GM23338 (cell line): ENCODE results near the gene CDC42SE1. TPM values are rescaled to one million over a fixed set of nuclear protein-coding genes. Genes with fewer than 3 reads are reported as not detected.
A peak's percentile ranks its signal among the peaks of the same experiment; 100 is the strongest.

Experiments
- ATAC-seq: fragments of 200-7000 bp; cut with Tn5 transposase; 3 replicates; pipeline ENCODE4 v1.9.1; 2020
- DNase-seq: peaks from one replicate; pipeline ENCODE4 v3.0.0-alpha.2; 2015; ENCODE audit warnings: low spot score
- H2AFZ ChIP-seq: fragments of 200-600 bp; sonication (generic); 2 replicates; pipeline ENCODE4 v1.8.0; 2016; ENCODE audit warnings: antibody characterized with exemption, mild to moderate bottlenecking, moderate library complexity
- H3F3A ChIP-seq: fragments of 200-600 bp; sonication (generic); replicated peaks from 2 replicates; pipeline ENCODE4 v1.8.0; 2017; ENCODE audit warnings: antibody characterized with exemption, mixed run types, low read depth
- H3K27ac ChIP-seq: fragments of 200-600 bp; sonication (generic); 2 replicates; pipeline ENCODE4 v1.6.1; 2016; ENCODE audit warnings: low read depth
- H3K27me3 ChIP-seq: fragments of 200-600 bp; sonication (generic); 2 replicates; pipeline ENCODE4 v1.8.0; 2016; ENCODE audit warnings: mild to moderate bottlenecking, mixed run types, moderate library complexity; ENCODE audit not compliant: insufficient read depth
- H3K36me3 ChIP-seq: fragments of 200-600 bp; sonication (generic); 2 replicates; pipeline ENCODE4 v1.8.0; 2016; ENCODE audit warnings: mild to moderate bottlenecking; ENCODE audit not compliant: insufficient read depth
- H3K4me1 ChIP-seq: fragments of 200-600 bp; sonication (generic); 2 replicates; pipeline ENCODE4 v1.8.0; 2016; ENCODE audit warnings: mild to moderate bottlenecking, moderate library complexity; ENCODE audit not compliant: insufficient read depth
- H3K4me2 ChIP-seq: fragments of 200-600 bp; sonication (generic); 2 replicates; pipeline ENCODE4 v1.7.1; 2017; ENCODE audit warnings: mixed run types
- H3K4me3 ChIP-seq: fragments of 200-600 bp; sonication (generic); 2 replicates; pipeline ENCODE4 v1.6.1; 2016; ENCODE audit warnings: mixed run types
- H3K79me2 ChIP-seq: fragments of 200-600 bp; sonication (generic); replicated peaks from 2 replicates; pipeline ENCODE4 v1.8.0; 2017; ENCODE audit warnings: mild to moderate bottlenecking; ENCODE audit not compliant: insufficient read depth
- H3K9me2 ChIP-seq: fragments of 200-600 bp; sonication (generic); 2 replicates; pipeline ENCODE4 v1.8.0; 2017; ENCODE audit not compliant: insufficient read depth
- H4K20me1 ChIP-seq: fragments of 200-600 bp; sonication (generic); replicated peaks from 2 replicates; pipeline ENCODE4 v1.8.0; 2017; ENCODE audit warnings: mild to moderate bottlenecking; ENCODE audit not compliant: insufficient read depth
- H3K27ac Mint-ChIP-seq: 2 replicates; pipeline ENCODE4 v1.8.0; 2020; ENCODE audit warnings: inconsistent platforms, mild to moderate bottlenecking, moderate library complexity, mixed read lengths
- H3K27me3 Mint-ChIP-seq: 3 replicates; pipeline ENCODE4 v1.8.0; 2022; ENCODE audit warnings: low read depth, mild to moderate bottlenecking, moderate library complexity, mixed read lengths, inconsistent platforms; ENCODE audit not compliant: insufficient read depth, poor library complexity
- H3K36me3 Mint-ChIP-seq: 3 replicates; pipeline ENCODE4 v1.8.0; 2021; ENCODE audit warnings: low read depth, mild to moderate bottlenecking, inconsistent platforms, moderate library complexity, mixed read lengths
- H3K4me1 Mint-ChIP-seq: 3 replicates; pipeline ENCODE4 v1.8.0; 2020; ENCODE audit warnings: mild to moderate bottlenecking, inconsistent platforms, mixed read lengths
- H3K4me3 Mint-ChIP-seq: 3 replicates; pipeline ENCODE4 v1.8.0; 2021; ENCODE audit warnings: moderate library complexity, mild to moderate bottlenecking, inconsistent platforms, mixed read lengths
- H3K9me3 Mint-ChIP-seq: 3 replicates; pipeline ENCODE4 v1.8.0; 2020; ENCODE audit warnings: moderate library complexity, mild to moderate bottlenecking, inconsistent platforms, mixed read lengths
- CREB1 ChIP-seq: fragments of 250-450 bp; sonication (Bioruptor Pico); IDR thresholded peaks from 2 replicates; pipeline ENCODE4 v1.5.0; 2020; ENCODE audit warnings: low read depth, mild to moderate bottlenecking, moderate library complexity
- CTCF ChIP-seq, 2 experiments: fragments of 200-600 bp in 1 of 2; sonication (generic) in 1 of 2; conservative IDR thresholded peaks; 2 replicates each; pipeline versions ENCODE4 v1.5.1 to v1.6.1; 2016 to 2017; ENCODE audit warnings: antibody characterized with exemption in 2 of 2, low read depth in 2 of 2, mild to moderate bottlenecking in 2 of 2, moderate library complexity in 1 of 2
- EZH2 ChIP-seq: fragments of 200-600 bp; sonication (generic); IDR thresholded peaks from one replicate; pipeline ENCODE4 v1.8.0; 2017; ENCODE audit warnings: antibody characterized with exemption, mild to moderate bottlenecking, low read depth; ENCODE audit not compliant: unreplicated experiment
- EZH2phosphoT487 ChIP-seq: fragments of 200-600 bp; sonication (generic); IDR thresholded peaks from one replicate; pipeline ENCODE4 v1.8.1; 2018; ENCODE audit warnings: antibody characterized with exemption; ENCODE audit not compliant: unreplicated experiment
- JUNB ChIP-seq: IDR thresholded peaks from one replicate; pipeline ENCODE4 v1.6.1; 2016; ENCODE audit warnings: antibody characterized with exemption; ENCODE audit not compliant: unreplicated experiment
- NANOG ChIP-seq: IDR thresholded peaks from 2 replicates; pipeline ENCODE4 v1.6.1; 2016; ENCODE audit warnings: antibody characterized with exemption, borderline replicate concordance
- POLR2AphosphoS5 ChIP-seq: IDR thresholded peaks from 2 replicates; pipeline ENCODE4 v1.6.1; 2016; ENCODE audit warnings: antibody characterized with exemption, low read depth
- REST ChIP-seq: IDR thresholded peaks from one replicate; pipeline ENCODE4 v1.6.1; 2018; ENCODE audit warnings: antibody characterized with exemption; ENCODE audit not compliant: unreplicated experiment
- STAT1 ChIP-seq: IDR thresholded peaks from one replicate; pipeline ENCODE4 v1.6.1; 2016; ENCODE audit warnings: antibody characterized with exemption; ENCODE audit not compliant: unreplicated experiment
- ZNF114 ChIP-seq: fragments of 250-450 bp; sonication (Bioruptor Pico); IDR thresholded peaks from 2 replicates; pipeline ENCODE4 v1.5.0; 2020; ENCODE audit warnings: mild to moderate bottlenecking, moderate library complexity
- ZNF331 ChIP-seq: fragments of 250-450 bp; sonication (Bioruptor Pico); IDR thresholded peaks from 2 replicates; pipeline ENCODE4 v1.5.0; 2020; ENCODE audit warnings: low read depth, mild to moderate bottlenecking, moderate library complexity
- polyA plus RNA-seq: library from polyadenylated mRNA; unstranded; fragments of >200 nt; fragmentation: Nextera tagmentation; extraction: Ambion mirVana; gene quantifications from 2 replicates; pipeline ENCODE4 v1.2.1, GENCODE V29; 2016
- total RNA-seq: library from RNA; depleted of rRNA; stranded (reverse); fragments of >200 nt; shearing (Covaris generic); gene quantifications from 2 replicates; pipeline ENCODE4 v1.2.3, GENCODE V29; 2014
- TF ChIP-seq, protein P1 (sequence below): IDR thresholded peaks from 2 replicates; pipeline ENCODE4 v1.6.1; 2016; ENCODE audit warnings: antibody characterized with exemption
- TF ChIP-seq, protein P2 (sequence below): fragments of 250-450 bp; sonication (Bioruptor Pico); IDR thresholded peaks from 2 replicates; pipeline ENCODE4 v1.5.0; 2020; ENCODE audit warnings: mild to moderate bottlenecking, moderate library complexity

CDC42SE1 gene
- total and polyA plus RNA-seq, 2 experiments from 2014 or later = 18.3 to 49.1 TPM

DNA sequence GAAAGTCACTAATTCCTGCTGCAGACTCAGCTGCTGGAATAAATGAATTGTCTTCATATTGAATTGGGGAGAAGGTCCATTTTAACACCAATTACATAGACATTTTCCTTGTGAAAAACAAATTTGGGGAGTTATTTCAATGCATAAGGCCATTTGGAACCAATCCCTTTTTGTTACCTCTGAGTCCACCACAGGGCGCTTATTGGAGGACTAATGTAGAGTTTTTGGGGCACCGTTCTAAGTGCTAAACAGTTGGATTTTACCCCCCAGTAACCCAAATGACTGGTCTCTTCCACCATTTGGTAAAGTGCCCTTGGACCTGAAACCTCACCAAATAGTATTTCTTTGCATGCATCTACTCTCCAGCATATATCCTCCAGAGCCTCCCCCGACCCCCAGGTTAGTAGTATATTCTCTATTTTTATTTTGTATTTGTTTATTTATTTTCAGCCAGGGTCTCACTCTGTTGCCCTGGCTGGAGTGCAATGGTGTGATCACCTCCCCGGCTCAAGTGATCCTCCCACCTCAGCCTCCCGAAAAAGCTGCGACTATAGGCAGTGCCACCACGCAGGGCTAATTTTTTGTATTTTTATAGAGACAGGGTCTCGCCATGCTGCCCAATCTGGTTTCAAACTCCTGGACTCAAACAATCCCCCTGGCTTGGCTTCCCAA, 49.6 kb downstream of the CDC42SE1 start:
- H3K27me3 Mint-ChIP-seq = peaks cover 20% of the 10 kb centered on the region
- H2AFZ ChIP-seq = no peak overlapping the region
- H3K27ac ChIP-seq = no peak overlapping the region
- H3K9me3 Mint-ChIP-seq = no peaks in the 10 kb centered on the region
- TF ChIP-seq CREB1 (CRISPR knock-in tag) (no peak), JUNB (no peak), EZH2 (no peak), ZNF331 (CRISPR knock-in tag) (no peak), ZNF114 (no peak), REST (no peak), STAT1 (no peak), EZH2phosphoT487 (no peak), CTCF (conservative IDR thresholded peaks at IDR 0.05; ENCODE audit: low read depth in 2 of 2) (no peak), NANOG (no peak), POLR2AphosphoS5 (no peak)
- TF ChIP-seq, protein P1, sequence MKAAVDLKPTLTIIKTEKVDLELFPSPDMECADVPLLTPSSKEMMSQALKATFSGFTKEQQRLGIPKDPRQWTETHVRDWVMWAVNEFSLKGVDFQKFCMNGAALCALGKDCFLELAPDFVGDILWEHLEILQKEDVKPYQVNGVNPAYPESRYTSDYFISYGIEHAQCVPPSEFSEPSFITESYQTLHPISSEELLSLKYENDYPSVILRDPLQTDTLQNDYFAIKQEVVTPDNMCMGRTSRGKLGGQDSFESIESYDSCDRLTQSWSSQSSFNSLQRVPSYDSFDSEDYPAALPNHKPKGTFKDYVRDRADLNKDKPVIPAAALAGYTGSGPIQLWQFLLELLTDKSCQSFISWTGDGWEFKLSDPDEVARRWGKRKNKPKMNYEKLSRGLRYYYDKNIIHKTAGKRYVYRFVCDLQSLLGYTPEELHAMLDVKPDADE = no peak
- TF ChIP-seq, protein P2, sequence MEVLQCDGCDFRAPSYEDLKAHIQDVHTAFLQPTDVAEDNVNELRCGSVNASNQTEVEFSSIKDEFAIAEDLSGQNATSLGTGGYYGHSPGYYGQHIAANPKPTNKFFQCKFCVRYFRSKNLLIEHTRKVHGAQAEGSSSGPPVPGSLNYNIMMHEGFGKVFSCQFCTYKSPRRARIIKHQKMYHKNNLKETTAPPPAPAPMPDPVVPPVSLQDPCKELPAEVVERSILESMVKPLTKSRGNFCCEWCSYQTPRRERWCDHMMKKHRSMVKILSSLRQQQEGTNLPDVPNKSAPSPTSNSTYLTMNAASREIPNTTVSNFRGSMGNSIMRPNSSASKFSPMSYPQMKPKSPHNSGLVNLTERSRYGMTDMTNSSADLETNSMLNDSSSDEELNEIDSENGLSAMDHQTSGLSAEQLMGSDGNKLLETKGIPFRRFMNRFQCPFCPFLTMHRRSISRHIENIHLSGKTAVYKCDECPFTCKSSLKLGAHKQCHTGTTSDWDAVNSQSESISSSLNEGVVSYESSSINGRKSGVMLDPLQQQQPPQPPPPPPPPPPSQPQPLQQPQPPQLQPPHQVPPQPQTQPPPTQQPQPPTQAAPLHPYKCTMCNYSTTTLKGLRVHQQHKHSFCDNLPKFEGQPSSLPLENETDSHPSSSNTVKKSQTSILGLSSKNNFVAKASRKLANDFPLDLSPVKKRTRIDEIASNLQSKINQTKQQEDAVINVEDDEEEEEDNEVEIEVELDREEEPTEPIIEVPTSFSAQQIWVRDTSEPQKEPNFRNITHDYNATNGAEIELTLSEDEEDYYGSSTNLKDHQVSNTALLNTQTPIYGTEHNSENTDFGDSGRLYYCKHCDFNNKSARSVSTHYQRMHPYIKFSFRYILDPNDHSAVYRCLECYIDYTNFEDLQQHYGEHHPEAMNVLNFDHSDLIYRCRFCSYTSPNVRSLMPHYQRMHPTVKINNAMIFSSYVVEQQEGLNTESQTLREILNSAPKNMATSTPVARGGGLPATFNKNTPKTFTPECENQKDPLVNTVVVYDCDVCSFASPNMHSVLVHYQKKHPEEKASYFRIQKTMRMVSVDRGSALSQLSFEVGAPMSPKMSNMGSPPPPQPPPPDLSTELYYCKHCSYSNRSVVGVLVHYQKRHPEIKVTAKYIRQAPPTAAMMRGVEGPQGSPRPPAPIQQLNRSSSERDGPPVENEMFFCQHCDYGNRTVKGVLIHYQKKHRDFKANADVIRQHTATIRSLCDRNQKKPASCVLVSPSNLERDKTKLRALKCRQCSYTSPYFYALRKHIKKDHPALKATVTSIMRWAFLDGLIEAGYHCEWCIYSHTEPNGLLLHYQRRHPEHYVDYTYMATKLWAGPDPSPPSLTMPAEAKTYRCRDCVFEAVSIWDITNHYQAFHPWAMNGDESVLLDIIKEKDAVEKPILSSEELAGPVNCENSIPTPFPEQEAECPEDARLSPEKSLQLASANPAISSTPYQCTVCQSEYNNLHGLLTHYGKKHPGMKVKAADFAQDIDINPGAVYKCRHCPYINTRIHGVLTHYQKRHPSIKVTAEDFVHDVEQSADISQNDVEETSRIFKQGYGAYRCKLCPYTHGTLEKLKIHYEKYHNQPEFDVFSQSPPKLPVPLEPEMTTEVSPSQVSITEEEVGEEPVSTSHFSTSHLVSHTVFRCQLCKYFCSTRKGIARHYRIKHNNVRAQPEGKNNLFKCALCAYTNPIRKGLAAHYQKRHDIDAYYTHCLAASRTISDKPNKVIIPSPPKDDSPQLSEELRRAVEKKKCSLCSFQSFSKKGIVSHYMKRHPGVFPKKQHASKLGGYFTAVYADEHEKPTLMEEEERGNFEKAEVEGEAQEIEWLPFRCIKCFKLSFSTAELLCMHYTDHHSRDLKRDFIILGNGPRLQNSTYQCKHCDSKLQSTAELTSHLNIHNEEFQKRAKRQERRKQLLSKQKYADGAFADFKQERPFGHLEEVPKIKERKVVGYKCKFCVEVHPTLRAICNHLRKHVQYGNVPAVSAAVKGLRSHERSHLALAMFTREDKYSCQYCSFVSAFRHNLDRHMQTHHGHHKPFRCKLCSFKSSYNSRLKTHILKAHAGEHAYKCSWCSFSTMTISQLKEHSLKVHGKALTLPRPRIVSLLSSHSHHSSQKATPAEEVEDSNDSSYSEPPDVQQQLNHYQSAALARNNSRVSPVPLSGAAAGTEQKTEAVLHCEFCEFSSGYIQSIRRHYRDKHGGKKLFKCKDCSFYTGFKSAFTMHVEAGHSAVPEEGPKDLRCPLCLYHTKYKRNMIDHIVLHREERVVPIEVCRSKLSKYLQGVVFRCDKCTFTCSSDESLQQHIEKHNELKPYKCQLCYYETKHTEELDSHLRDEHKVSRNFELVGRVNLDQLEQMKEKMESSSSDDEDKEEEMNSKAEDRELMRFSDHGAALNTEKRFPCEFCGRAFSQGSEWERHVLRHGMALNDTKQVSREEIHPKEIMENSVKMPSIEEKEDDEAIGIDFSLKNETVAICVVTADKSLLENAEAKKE = no peak
- H3K4me1 ChIP-seq = peaks cover 24% of the 10 kb centered on the region
- H3K36me3 Mint-ChIP-seq = no peaks in the 10 kb centered on the region; the same call in 2 of the 3 replicates
- peak overlapping the region; percentile 94 for H3K4me3 Mint-ChIP-seq
- peak overlapping the region; percentile 84 for H3K4me3 ChIP-seq
- no peaks in the 10 kb centered on the region for H3K36me3 ChIP-seq
- no peaks in the 10 kb centered on the region; the same call in 1 of the 2 replicates for H4K20me1 ChIP-seq
- H3K4me1 Mint-ChIP-seq = peaks cover 36% of the 10 kb centered on the region
- H3K27me3 ChIP-seq = no peaks in the 10 kb centered on the region
- no peak for ATAC-seq
- peaks cover 15% of the 10 kb centered on the region for H3K79me2 ChIP-seq
- peaks cover 13% of the 10 kb centered on the region; the same call in 1 of the 2 replicates for H3F3A ChIP-seq
- no peaks in the 10 kb centered on the region for H3K9me2 ChIP-seq
- H3K4me2 ChIP-seq = peak overlapping the region; percentile 80
- no peak overlapping the region for H3K27ac Mint-ChIP-seq
- no peak for DNase-seq
